GM18873 (cell line): ENCODE data around the gene RPS6KL1.

Source experiments
- ATAC-seq: cut with Tn5 transposase; IDR thresholded peaks from one replicate; pipeline ENCODE4 v1.9.1; 2021; ENCODE audit warnings: mild to moderate bottlenecking, moderate library complexity, moderate number of reproducible peaks; ENCODE audit not compliant: unreplicated experiment, low FRiP score

RPS6KL1 gene, protein sequence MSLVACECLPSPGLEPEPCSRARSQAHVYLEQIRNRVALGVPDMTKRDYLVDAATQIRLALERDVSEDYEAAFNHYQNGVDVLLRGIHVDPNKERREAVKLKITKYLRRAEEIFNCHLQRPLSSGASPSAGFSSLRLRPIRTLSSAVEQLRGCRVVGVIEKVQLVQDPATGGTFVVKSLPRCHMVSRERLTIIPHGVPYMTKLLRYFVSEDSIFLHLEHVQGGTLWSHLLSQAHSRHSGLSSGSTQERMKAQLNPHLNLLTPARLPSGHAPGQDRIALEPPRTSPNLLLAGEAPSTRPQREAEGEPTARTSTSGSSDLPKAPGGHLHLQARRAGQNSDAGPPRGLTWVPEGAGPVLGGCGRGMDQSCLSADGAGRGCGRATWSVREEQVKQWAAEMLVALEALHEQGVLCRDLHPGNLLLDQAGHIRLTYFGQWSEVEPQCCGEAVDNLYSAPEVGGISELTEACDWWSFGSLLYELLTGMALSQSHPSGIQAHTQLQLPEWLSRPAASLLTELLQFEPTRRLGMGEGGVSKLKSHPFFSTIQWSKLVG

DNA sequence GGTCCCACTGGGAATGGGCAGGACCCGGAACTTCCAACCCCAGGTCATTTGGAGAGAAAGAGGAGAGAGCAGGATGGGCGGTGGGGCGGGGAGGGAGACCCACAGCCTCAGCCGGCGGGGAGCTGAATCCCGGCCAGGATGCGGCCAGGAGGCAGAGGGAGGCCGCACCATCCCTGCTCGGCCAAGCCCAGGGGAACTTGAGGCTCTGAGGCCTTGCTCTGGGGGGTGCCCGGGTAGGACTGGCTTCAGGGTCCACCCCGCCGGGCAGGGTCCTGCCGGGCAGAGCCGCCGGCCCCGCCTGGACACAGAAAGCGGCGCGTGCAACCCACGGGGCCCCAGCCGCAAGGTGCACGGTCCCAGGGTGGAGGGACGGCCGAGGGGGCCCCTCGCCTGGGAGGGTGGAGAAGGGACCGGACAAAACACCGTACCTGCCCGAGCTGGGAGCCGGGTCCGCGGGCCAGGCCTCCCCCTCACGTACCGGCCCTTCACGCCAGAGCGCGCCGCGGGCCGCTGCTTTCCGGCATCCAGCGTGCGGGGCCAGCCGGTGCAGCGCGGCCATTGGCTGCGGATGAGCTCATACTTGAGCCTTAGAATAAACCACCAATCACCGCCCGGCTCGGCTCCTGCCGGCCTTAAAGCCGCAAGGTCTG lies at the start of gene RPS6KL1:
Gene RPS6KL1 (minus strand): TSS at position 509 of the 650 bp plus-strand sequence. CDS start 1,719 bp downstream, outside the sequence.
- no peak for ATAC-seq

DNA sequence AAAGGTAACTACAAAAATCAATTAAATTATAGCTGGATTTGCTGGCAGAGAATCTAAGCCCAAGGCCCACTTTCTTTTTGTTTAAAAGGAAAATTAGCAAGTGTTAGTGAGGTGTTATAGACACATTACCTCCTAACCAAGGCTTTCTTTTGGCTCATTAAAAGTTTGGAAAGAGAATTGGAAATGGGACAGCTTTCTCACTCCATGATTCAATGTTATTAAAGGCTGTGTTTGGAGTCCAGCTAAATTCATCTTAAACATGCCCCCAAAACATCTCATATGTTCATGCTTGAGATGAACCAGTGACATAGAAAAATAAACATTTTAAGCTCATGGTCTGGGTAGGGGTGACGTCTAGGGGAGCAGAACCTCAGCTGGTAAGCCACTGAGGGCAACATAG lies 45.8 kb upstream of the RPS6KL1 start:
- ATAC-seq, result no peak

DNA sequence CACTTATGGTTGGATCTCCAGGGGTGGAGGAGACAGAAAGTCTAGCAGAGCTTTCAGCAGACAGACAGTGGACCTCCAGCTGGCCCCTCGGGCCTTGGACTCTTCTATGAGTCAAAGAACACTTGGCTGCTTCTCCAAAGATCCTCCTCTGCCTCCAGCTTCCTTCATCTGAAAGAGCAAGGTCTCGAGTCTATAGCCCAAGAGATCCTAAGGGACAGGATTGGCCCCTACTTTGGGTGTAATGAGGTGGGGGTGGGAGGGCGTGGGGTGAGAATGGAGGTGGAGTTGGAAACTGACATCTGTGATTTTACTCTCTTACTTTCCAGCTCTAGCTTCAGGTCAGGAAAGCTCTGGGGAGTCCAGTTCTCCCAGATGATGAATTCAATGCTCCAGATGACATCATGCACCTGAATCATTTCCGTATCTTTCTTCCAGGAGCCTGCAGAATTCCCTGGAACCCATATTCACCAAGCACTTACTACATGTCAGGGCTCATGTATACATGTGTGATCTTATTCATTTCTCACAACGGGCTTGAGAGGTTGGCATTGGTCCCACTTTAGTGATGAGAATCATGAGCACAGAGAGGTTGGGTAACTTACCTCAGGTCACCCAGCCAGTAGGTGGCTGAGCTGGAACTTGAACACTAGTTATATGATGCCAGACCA lies 42.6 kb upstream of the RPS6KL1 start:
- ATAC-seq, result no peak

DNA sequence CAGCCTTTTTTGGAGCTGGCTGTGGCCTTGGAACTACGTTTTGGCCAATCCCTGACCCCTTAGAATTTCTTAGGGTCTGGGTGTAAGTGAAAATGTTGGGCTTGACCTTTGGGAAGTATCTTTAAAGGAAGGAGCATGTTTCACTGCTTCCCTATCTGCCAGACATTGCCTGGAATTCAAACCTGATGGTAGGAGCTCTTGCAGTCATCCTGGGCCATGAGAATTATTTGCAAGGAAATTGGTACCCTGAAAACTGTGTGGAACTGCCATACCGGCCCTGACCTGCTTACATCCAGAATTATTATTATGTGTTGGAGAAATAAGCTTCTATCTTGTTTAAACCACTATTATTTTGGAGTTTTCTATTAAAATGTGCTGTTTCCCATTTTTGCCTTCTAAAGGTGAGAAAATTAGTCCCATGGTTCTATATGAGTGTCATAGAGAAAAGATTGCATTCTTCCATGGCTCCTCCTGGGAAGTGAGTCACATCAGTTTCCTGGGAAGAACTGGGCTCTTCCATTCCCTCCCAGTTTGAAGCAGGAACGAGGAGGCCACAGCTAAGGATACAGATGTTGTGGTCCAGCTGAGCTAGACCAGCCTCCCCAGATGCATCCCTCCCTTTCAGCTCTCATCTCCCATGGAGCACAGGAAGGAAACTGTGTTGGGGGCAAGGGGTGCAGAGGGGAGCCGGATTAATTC lies 41.9 kb upstream of the RPS6KL1 start:
- no peak for ATAC-seq

DNA sequence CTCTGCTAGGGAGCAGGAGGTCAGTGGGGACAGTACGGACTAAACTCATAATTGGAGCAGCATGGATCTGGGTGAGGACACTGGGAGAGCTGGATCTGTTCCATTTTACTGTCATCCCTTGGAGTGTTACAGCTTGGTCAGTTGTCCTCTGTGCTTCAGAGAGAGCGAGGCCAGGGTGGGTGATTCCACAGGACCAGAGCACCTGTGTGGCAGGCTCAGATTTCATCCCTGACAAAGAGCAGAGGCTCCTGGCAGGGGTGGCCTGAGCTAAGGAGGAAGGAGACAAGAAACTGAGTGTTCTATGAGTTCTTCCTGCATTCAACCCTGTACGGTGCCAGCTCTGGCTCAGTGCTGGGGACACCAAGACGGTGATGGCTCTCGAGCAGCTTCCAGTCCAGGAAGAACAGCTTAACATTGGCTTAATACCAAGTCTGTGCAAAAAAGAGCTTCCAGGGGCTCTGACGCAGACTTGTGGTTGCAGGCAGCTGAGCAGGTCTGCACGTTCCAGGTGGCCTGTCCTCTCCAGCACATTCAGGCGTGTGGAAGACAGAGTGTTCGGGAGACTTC lies 40.7 kb upstream of the RPS6KL1 start:
- no peak for ATAC-seq

DNA sequence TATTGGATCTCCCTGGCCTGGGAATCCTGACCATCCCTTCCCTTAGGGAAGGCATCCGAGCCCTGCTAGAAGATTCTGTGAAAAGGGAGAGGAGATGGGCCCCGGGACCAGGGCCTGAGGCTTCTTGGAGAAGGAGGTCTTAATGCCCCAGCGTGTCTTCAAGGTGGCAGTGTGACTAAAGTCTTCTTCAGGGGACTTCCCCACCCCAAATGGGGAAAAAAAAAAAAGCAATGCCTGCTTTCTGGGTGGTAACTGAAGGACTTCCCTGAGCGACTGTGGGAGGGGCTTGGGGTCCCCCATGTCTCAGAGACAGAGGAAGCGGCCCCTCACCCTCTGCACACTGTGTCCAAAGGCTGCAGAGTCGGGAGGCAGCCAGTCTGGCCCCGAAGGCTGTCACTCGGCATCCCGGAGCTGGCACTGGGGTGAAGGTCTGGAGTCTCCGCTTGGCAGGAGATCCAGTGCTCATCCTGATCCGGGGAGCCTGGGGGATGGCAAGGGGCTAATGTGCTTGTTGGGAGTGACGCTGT lies 40.2 kb upstream of the RPS6KL1 start:
- no peak for ATAC-seq

DNA sequence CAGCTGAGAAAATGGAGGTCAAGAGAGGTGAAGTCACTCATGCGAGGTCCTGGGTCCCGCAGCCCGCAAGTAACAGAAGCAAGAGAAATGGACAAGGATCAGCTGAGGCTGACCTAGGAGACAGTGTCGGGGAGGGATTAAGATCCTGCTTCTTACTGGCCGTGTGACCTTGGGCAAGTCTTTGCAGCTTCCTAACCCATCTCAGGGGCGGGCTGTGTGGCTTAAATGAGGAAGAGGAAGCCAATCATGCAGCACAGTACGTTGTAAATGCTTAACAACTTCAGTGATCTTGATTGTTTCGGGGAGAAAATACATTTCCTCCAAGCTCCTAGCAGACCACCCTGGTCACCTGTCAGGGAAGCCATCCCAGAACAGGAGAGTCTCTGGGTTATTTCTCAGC lies 39.4 kb upstream of the RPS6KL1 start:
- no peak for ATAC-seq

DNA sequence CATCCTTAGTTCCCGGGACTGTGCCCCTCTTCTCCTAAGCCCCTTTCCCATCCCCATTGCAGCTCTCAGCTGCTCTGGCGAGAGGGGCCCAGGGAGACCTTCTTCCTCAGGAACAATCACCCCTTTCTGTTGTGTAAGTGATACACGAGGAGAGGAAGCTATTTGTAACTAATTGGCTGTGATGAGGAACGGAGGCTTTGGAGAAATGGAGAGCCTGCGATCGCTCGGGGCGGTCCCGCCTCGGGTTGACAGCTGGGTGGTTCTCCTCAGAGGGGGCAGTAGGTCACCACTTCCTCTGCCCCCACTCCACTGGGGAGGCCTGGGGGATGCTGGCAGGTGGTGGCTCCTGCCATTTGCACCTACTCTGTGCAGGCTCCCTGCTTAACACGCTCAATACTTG lies 39.0 kb upstream of the RPS6KL1 start:
- no peak for ATAC-seq

DNA sequence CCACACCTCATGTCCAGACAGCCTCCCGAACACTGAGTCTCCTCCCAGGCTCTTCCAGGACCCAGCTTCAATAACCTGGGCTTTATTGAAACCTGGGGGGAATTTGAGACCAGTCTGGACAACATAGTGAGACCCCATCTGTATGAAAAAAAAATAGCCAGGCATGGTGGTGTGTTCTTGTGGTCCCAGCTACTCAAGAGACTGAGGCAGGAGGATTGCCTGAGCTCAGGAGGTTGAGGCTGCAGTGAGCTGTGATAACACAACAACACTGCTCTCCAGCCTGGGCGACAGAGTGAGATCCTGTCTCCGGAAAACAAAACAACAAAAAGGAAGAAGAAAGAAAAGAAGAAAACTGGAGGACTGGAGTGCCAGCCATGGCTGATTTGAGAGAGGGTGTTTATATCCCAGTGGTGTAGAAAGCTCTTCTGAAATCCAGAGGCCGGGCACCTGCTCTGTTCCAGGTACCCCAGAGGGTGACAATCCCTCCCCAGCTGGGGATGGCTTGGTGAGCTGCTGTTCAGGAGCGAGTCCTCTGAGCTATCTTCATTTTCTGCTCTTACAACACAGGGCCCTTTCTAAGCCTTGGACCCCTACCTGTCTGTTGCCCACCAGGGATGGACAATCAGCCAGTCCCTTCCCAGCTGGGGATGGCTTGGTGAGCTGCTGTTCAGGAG lies 38.3 kb upstream of the RPS6KL1 start:
- ATAC-seq, result no peak

DNA sequence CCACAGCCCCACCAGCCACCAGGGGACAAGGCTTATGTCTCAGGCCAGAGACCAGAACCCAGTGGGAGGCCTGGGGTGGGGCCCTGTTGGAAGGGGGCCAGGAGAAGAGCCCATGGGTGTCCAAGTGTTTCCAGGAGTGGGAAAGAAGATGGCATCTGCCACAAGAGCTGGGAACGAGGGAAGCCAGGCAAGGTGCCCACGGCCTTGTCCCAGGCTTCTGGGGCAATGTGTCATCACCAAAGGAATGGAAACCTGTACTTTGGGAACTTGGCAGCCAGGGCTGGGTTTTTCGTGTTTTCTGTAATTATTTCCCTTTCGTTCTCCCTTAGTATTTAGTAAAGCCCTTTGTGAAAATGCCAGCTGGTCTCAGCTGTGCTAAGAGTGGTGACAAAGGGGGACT lies 37.7 kb upstream of the RPS6KL1 start:
- no peak for ATAC-seq

DNA sequence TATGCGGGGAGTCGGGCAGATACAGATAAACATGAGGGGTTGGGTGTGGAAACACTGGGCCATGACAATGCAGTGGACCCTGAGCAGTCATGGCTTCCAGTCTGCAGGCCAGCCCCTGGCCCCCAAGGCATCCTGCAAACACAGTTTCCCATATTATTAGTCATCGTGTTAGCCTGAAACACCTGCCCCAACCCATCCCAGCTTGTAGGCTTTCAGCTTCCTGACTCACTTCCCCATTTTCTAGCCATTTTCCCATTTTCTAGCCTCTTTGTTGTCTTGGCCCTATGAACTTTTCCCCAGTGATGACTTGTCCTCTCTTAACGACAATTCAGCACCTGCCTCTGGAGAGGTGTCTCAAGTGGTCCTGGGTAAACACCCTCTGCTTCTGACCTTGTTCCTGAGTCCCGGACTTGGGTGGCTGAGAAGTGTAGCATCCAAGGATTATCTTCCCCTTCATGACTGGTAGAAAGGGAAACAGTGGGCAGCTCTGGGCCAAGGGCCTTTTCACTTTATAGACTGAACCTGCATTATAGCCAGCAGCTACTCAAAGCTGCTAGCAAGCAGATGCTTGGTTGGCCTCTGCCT lies 36.6 kb upstream of the RPS6KL1 start:
- no peak for ATAC-seq

DNA sequence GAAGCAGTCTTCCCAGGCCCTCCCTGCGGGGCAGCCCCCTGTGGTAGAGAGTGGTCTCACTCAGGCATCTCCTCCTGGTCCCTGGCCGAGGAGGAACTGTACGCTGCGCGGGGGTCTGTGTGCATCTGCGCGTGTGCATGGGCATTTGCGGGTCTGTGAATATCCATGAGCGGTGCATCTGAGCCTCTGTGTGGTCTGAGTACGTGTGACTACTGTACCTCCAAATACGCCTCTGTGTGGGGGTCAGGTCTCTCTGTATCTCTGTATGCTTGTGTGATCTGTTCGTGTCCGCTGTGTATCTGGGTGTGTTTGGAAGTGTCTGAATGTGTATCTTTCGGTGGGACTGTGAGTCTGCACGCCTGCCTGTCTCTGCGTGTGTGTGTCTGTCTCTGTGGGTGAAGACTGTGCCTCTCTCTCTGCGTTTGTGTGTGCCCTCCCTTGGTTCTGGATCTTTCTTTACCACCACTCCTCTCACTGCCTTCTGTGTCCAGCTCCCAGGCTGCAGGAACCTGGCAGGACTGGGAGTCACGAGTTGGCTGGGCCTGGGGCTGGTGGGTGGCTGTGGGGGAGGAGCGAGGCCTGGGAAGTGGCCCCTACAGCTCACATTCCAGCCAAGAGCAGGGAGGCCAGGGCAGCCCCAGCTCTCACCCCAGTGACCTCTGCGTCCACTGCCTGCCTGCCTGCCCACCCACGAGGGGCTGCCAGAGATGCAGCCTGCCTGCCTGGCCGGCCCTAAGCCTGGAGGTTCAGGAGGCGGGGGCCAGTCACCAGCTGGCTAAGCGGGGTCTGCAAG lies 33.4 kb upstream of the RPS6KL1 start:
- ATAC-seq, result no peak

DNA sequence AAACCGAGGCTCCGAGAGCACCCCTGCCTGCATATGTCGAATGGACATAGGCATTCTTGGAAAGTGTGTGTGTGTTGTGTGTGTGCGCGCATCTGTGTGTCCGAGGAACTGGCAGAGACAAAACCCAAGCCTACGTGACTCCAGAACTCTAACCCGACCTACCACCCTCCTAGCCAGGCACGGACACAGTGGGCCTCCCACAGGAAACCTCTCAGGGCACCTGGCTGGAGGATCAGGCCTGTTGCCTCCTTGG lies 32.9 kb upstream of the RPS6KL1 start:
- ATAC-seq, result no peak

DNA sequence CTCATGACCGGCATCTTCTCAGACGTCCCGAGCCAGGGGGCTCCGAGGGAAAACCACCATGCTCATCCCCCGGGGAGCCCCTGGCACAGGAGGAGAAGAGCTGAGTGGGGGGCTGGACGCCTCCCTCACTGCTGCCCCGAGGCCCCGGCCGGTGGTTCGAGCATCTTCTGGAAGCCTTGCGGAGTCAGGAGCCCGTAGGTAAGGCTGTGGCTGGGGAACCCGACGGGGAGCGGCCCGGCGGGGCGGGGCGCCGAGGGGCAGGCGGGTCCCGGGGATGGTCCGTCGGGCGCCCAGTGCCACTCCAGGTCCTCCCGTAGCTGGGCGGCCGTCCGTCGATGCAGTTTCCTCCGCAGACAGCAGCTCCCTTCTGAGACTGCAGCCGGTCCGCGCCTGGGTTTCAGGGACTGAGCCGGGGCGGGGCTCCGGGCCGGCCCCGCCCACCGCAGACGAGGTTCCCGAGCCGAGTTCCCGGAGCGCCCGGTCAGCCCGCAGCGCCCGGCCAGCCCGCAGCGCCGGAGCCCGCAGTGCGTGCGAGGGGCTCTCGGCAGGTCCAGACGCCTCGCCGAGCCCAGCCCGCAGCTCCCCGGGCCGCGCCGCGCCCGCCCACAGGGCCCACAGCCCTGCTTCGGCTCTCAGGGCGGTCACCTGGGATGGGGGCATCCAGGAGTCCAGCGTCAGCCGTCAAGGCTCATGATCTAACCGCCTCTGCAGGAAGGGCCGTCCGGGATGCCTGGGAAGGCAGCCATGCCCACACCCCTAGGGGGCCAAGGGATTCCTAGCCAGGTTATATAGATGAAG lies 32.4 kb upstream of the RPS6KL1 start, which contains the start of gene PGF:
Gene PGF (minus strand): TSS at position 369 of the 798 bp plus-strand sequence. CDS start 355 bp downstream, at position 14.
- ATAC-seq, result no peak

DNA sequence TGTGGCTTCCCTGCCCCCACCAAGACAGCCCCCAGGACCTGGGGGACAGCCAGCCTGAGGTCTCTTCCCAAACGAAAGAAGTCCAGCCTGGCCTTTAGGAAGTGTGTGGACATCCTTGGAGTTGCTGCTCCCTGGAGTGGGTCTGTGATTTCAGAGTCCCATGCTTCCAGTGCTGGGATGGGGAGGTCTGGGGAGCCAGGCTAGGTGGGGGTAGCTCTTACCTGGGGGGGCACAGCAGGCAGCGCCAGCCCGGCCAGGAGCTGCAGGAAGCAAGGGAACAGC lies 31.8 kb upstream of the RPS6KL1 start:
- no peak for ATAC-seq

DNA sequence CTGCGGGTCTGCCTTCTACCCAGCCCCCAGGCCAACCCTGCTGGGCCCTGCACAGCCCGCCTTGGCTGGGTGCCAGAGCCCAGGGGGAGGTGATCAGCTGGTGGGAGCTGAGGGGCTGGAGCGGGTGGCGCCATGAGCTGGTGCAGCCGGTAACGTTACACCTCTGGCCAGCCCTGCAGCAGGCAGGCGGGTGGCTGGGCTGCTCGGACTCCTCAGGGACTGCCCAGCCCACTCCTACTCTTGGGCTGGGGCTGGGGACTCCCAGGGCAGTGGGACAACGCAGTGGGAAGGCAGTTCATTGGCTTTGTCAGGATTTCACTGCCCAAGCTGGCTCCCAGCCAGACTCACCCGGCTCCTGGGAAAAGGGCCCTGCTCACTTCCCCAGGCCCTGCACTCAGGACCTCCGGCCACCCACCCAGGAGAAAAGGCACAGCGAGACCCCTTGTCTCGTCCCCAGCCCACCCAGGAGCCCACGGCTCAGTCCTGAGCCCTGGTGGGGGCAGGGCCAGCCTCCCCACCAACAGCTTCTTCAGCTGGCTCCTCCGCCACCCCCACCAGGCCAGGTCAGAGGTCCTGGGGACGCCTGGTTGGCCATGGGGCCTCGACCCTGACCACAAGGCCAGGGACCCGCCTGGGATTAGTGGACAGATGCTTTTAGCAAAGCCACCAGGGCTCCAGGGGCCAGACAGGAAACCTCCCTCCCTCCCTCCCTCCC lies 31.3 kb upstream of the RPS6KL1 start:
- ATAC-seq, result no peak

DNA sequence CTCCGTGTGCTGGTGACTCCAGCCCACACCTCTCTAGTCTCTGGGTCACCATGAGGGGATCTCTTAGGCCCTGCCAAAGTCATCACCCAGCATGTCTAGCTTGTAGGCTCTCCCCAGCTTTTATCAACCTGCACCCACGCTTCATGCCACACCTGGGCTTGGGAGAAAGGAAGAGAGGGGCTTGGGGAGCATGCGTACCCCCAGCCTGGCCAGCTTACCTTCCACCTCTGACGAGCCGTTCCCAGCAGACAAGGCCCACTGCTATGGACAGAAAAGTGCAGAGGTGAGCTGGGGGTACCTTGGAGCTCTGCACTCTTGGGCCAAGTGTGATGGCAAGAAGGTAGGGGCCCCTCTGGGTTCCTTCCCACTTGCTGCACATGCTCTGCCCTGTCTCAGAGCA lies 30.6 kb upstream of the RPS6KL1 start:
- no peak for ATAC-seq
